Activated T-cell treated with anti-CD3 and anti-CD28 coated beads, Interleukin-2, amount 50 U/mL, for 4 hours (primary cell): ENCODE data around the gene PIGO. TPM values are rescaled to one million over a fixed set of nuclear protein-coding genes. Genes with fewer than 3 reads are reported as not detected.
A peak's percentile ranks its signal among the peaks of the same experiment; 100 is the strongest.

Source experiments
- ATAC-seq, 2 donors: fragments of 200-7000 bp; cut with Tn5 transposase; one replicate each; pipeline ENCODE4 v1.10.0; 2021
- DNase-seq: peaks from one replicate; pipeline ENCODE4 v3.0.0-alpha.2; 2020
- H3K27me3 Mint-ChIP-seq: one replicate; pipeline ENCODE4 v1.8.0; 2021; ENCODE audit warnings: low read depth, mixed read lengths
- H3K36me3 Mint-ChIP-seq: one replicate; pipeline ENCODE4 v1.8.0; 2022; ENCODE audit warnings: mixed read lengths; ENCODE audit not compliant: insufficient read depth
- H3K4me1 Mint-ChIP-seq: one replicate; pipeline ENCODE4 v1.8.0; 2021; ENCODE audit warnings: low read depth, mixed read lengths
- H3K4me3 Mint-ChIP-seq: one replicate; pipeline ENCODE4 v1.8.0; 2021; ENCODE audit warnings: mild to moderate bottlenecking, moderate library complexity, mixed read lengths
- H3K9me3 Mint-ChIP-seq: one replicate; pipeline ENCODE4 v1.8.0; 2021; ENCODE audit warnings: mixed read lengths
- total RNA-seq, 3 donors: library from RNA; stranded (reverse); gene quantifications; one replicate each; pipeline ENCODE4 v1.2.1, GENCODE V29; 2021

PIGO gene
- total RNA-seq, 3 donors from 2014 or later, result 29.0 to 29.7 (median 29.1) TPM

DNA sequence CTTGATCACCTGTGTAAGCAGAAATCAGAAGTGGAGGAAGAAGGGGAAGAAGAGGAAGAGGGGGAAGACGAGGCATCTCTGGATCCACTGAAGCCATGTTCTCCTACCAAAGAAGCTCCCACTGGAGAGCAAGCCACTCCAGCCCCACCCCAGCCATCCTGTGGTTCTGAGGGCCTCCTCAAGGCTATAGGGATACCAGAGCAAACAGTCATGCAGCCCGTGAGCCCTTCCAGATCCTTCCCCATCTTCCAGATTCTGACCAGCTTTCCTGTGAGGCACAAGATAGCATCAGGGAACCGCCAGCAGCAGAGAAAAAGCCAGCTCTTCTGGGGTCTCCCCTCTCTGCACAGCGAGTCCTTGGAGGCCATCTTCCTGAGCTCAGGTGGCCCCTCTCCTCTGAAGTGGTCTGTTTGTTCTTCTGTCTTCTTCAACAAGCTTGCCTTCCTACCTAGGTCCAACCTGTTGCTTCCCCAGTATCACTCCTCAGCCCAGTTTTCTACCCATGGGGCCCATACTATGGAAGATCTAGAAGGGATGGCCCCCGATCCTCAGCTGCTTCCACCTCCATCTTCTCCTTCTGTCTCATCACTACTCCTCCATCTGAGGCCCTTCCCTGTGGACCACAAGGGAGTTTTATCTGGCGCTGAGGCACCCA, 53.4 kb downstream of the PIGO start:
- Mint-ChIP-seq H3K4me1 (no peaks in the 10 kb centered on the region), H3K9me3 (no peaks in the 10 kb centered on the region), H3K4me3 (no peak overlapping the region), H3K36me3 (peaks cover 26% of the 10 kb centered on the region), H3K27me3 (no peaks in the 10 kb centered on the region)
- ATAC-seq (peak in 1 of 2 donors; percentile 14), DNase-seq (no peak)

GRCh38 chr9:35042081-35042604, 54.2 kb downstream of the PIGO start:
- Mint-ChIP-seq H3K4me3 (no peak overlapping the region), H3K9me3 (no peaks in the 10 kb centered on the region), H3K36me3 (peaks cover 26% of the 10 kb centered on the region), H3K4me1 (no peaks in the 10 kb centered on the region), H3K27me3 (no peaks in the 10 kb centered on the region)
- ATAC-seq, result no peak
- DNase-seq, result no peak

Other genes with a start within 250 kb of the PIGO start
- gene PHF24, start 138.3 kb downstream of the PIGO start, total RNA-seq, result under 1 TPM in 2 of 3 donors, not detected in 1; 0.08 to 0.55 TPM
- 1 to 10 TPM; 2.4 to 2.9 (median 2.7) TPM for gene DNAJB5, start 106.8 kb downstream of the PIGO start, total RNA-seq
- 100 to 1,000 TPM; 455 to 543 (median 484) TPM for gene VCP, start 24.0 kb downstream of the PIGO start, total RNA-seq
- 10 to 100 TPM; 40.0 to 62.6 (median 54.4) TPM for gene FANCG, start 16.6 kb downstream of the PIGO start, total RNA-seq
- 100 to 1,000 TPM; 270 to 325 (median 289) TPM for gene STOML2, start 6.5 kb upstream of the PIGO start, total RNA-seq
- gene ATOSB, start 19.3 kb upstream of the PIGO start, total RNA-seq, result 1 to 10 TPM; 1.8 to 2.8 (median 1.8) TPM
- 1 to 10 TPM; 1.6 to 2.8 (median 2.0) TPM for gene UNC13B, start 65.4 kb upstream of the PIGO start, total RNA-seq